ENCODE data around the gene PDK4.

PDK4 gene
- long read RNA-seq, donor 1, partial matches to known transcripts = 0 of 4 reads
- long read RNA-seq, donor 1, other reads (novel, unspliced or antisense) = 0 of 4 reads
- long read RNA-seq, donor 2 = 0 reads
- long read RNA-seq, donor 3, partial matches to known transcripts = 0 of 1 reads
- long read RNA-seq, donor 3, other reads (novel, unspliced or antisense) = 0 of 1 reads
- long read RNA-seq, donor 4, partial matches to known transcripts = 0 of 3 reads
- long read RNA-seq, donor 4, other reads (novel, unspliced or antisense) = 0 of 3 reads
- long read RNA-seq, donor 5, partial matches to known transcripts = 0 of 2 reads
- long read RNA-seq, donor 5, other reads (novel, unspliced or antisense) = 0 of 2 reads
- long read RNA-seq, donor 6, transcript PDK4-201 (11 exons, 3,576 nt) = major isoform, 8 of 8 reads
- long read RNA-seq, donor 6, partial matches to known transcripts = 0 of 8 reads
- long read RNA-seq, donor 6, other reads (novel, unspliced or antisense) = 0 of 8 reads
- long read RNA-seq, donor 7, transcript PDK4-201 (11 exons, 3,576 nt) = major isoform, 6 of 7 reads
- long read RNA-seq, donor 7, partial matches to known transcripts = 0 of 7 reads
- long read RNA-seq, donor 7, other reads (novel, unspliced or antisense) = 0 of 7 reads
- long read RNA-seq, donor 8, partial matches to known transcripts = 0 of 4 reads
- long read RNA-seq, donor 8, other reads (novel, unspliced or antisense) = 0 of 4 reads

DNA sequence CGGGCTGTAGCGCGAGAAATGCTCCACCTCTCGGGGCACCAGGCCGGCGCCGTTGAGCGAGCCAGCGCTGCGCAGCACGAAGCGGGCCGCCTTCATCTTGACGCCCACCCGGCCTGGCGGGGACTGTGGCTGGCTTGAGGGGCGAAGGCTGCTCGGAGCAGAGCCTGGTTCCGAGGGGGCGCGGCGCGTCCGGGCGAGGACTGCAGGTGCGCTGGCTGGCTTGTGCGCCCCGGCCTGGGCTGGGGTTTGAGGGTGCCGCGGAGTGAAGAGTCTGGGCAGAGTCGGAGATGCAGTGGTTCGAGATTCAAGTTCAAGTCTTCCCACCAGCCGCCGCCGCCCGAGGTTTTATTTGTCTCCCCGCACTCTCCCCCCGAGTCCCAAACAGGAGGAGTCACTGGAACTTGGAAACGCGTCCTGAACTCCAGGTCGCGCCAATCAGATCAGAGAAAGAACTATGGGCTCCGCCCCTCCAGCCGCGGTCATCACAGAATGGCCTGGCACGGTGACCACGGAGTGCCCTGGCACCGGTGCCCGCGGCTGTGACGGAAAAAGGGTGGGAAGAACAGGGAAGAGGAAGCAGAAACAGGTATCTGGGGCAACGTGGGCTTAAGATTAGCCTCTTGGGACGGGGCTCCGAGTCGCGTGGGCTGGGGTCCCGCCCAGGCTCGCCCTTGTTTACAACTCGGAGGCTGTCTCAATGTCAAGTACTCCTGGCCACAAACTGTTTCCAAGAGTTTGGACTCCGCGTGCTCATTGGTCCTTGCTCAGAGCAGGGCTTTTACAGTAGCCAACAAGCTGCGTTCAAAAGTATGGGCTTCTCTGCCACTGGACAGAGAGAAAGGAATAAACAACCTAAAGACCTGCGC, at the start of gene PDK4:
PDK4 (minus strand) TSS at position 319 of the 866 bp plus-strand sequence; CDS start at position 96, 223 bp downstream.
- peak; percentile 95 for DNase-seq

GRCh38 chr7:95642173-95642572, 45.9 kb upstream of the PDK4 start:
- DNase-seq = no peak

GRCh38 chr7:95636140-95636940, 40.0 kb upstream of the PDK4 start:
- no peak for DNase-seq

- no peak for DNase-seq
Measured at GRCh38 chr7:95632609-95633008, 36.3 kb upstream of the PDK4 start.

DNA sequence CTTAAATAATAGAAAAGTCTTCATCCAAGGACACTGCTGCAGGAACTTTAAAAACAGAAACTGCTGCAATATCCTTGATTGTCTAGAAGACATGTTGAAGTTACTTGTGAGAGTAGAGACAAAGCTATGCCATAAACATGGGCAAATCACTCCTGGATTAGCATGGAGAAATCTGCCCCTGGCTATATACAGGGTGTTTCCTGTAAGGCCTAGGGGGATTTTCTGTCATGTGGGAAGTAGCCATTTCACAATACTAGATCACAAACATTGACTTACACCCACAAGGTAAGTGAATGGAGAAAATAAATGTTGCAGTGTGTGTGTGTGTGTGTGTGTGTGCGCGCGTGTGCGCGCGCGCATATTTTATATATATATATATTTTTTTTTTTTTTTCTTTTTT, 35.2 kb upstream of the PDK4 start:
- DNase-seq = no peak

DNA sequence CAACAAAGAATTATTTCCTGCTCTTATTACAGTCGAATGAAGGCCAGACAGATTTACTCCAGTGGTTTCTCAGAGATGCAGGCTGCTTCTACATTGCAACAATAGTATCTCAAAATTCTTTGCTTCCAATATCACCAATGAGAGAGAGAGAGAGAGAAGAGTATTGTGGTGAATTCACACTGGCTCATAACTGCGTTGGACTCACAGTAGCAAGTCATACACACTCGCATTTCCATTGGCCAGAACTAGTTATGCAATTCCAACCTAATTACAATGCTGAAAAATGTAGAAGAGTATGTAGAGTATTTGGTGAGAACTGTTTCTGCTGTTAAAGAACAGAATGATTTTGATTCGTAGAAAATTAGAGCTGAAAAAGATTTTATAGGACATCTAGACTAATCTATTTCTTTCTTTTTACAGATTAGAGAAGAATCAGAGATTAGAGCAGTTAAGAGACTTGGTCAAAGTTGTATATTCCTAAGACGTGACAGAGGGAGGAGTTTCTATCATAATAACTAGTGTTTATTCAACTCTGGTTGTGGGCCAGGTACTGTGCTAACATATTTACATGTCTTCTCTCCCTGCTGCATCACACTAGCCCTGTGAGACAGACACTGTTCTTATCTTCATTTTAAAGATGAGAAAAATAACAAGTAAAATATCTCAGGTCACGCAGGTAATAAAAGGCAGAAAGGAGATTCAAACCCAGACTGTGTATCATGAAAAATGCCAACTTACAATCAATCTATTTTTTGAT, 34.6 kb upstream of the PDK4 start:
- DNase-seq = no peak

DNA sequence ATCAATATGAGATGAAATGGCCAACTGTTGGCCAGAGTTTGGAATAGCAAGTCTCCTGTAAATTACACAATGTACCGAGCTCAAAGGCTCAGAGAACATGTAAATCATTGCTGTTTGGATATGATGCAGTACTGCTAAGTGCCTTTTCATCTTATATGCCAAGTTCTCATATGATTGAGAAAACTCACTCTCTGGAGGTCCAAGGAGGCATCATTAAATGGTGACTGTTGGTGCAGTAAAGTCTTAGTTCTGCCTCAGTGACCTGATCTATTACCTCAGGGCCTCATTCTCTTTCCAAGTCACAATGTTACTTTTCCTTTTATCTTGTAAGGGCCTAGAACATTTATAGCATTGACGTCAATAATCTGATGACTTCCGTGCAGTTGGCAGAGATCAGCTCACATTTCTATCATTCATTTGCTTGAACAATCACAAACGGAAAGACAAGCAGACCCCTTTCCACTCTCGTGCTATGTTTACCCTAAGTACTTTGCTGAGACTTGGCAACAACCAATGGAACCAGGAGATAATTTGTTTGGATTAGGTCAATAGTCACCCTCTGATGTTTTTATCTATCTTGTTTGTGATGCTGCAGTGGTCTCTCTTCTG, 32.6 kb upstream of the PDK4 start:
- no peak for DNase-seq

GRCh38 chr7:95623788-95624187, 27.5 kb upstream of the PDK4 start:
- DNase-seq = no peak

DNA sequence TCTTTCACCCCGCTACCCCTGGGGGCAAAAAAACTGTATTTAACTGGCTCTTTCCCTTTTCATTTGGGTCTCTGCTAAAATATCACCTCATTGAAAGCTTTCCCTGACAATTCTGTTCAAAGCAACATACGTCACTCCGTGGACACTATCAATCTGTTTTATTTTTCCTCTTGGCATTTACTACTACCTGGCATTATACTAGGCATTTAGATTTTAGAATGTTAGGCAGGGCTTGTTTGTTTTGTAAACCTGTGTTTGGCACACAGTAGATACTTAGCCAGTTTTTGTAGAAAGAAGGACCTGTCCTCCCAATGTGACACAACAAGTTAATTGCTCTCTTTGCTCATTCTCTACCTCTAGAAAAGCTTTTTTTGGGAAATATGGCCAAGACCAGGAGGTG, 26.5 kb upstream of the PDK4 start:
- DNase-seq = no peak

GRCh38 chr7:95622001-95622549, 25.8 kb upstream of the PDK4 start:
- DNase-seq = no peak

- no peak for DNase-seq
Measured at GRCh38 chr7:95621404-95621803, 25.1 kb upstream of the PDK4 start.

- DNase-seq = no peak
Measured at GRCh38 chr7:95620631-95621030, 24.3 kb upstream of the PDK4 start.

DNA sequence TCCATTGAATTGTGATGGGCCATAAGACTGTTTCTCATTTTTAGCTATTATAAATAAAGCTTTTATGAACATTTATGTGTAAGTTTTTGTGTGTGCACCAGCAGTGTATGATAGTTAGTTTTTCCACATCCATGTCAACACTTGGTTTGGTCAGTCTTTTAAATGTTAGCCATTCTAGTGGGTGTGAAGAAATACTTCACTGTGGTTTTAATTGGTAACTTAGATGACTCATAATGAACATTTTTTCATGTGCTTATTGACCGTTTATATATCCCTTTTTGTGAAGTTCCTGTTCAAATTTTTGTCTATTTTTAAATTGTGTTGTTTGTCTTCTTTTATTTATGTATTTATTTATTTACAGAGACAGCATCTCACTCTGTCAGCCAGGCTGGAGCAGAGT, 23.6 kb upstream of the PDK4 start:
- DNase-seq = no peak

- DNase-seq = no peak
Measured at GRCh38 chr7:95619517-95619916, 23.2 kb upstream of the PDK4 start.

- no peak for DNase-seq
Measured at GRCh38 chr7:95614442-95614940, 18.2 kb upstream of the PDK4 start.

DNA sequence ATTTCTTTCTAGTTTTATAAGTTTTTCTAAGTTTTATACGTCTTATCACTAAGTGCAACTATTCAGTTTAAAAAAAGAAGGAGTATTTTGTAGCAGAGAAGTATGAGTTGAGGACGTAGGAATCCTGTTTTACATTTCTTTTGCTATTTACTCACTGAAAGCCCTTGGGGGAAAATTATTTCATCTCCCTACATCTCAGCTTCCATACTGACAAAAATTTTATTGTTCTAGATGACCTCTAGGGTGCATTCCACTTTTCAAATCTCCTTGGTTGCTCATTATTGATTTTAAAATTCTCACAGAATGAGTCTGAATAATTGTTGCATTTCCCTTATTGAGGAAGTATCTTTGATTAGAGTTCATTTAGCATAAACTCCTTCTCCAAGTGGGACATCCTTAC, 14.9 kb upstream of the PDK4 start:
- no peak for DNase-seq

DNA sequence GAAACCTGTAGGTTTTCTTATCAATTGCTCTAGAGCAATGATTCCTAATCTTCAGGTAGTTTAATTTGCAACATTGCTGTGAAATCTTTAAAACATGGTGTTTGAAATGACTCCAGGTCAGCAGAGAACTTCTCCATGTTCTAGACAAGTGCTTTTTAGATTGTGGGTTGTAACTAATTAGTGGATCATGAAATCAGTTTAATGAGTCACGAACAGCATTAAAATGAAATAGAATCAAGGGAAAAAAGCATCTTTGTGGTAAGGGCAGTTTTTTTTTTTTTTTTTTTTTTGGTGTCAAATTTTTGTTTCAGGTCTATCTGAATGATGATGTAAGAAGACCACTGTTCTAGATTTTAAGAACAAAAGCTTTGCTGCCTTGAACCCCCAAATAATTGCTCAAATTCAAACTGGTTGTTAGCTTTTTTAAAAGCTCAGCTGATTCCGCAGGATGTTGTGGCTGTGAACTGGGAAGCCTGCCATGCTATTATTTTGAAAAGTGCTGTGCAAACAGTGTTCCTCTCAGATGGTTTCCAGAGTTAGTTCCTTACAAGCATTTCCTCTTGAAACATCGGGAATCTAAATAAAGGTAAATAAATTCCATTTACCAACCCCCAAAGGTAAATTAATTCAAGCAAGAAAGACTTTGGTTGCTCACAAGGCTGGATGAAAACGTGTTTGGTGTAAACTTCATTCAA, 13.1 kb upstream of the PDK4 start:
- DNase-seq = no peak

DNA sequence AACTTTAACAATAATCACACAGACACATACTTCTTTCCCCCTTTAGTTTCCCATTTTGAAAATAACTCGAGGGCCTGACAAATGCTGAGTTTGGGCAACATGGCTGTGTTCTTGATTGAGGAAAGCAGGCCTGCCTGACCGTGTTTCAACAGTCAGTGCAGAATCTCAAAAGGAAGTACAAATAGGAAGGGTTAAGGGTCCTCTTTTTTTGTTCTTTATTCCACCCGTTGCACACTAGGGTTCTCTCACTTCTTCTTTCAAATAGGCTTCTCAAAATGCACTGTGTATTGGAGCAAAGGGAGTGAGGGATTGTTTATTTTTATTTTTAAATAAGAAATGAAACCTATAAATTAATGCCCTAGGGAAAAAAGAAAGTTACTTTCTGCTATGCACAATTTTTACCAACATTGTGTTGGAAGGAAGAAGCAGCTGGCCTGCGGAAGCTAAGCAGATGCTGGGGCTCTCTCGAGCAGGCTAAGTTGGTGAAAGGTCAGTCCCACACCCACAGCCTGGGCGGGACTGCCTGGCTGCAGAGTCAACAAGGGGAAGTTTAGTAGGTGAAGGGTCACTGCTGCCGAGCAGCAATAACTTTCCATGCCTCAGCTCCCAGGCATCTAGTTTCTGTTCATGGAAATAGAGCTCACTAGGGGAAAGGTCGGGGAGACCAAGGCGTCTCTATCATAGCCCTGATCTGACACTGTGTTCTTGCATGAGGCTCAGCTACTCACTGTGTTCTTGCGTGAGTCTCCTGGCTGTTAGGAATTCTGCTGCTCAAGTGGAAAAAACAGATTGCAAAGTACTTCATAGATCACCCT, 12.2 kb upstream of the PDK4 start:
- peak; percentile 66 for DNase-seq

GRCh38 chr7:95607561-95607960, 11.2 kb upstream of the PDK4 start:
- no peak for DNase-seq
